Uterus (tissue), 2 donors: ENCODE results near the gene KCNIP3.
"Not testable (repeated sequence)": the region's sequence is repeated elsewhere in the genome, so short reads cannot be mapped to it uniquely, and the experiment has no call there.

Experiments
- CTCF ChIP-seq, 4 experiments: fragments of 200-600 bp in 2 of 4; fragments of 450-650 bp in 2 of 4; sonication (generic) in 2 of 4; IDR thresholded peaks; one replicate each; pipeline ENCODE4 v1.5.1; 2016 to 2019; ENCODE audit warnings: antibody characterized with exemption in 4 of 4, mild to moderate bottlenecking in 2 of 4, moderate library complexity in 1 of 4
- POLR2A ChIP-seq, 2 donors: fragments of 450-650 bp; IDR thresholded peaks; one replicate each; pipeline ENCODE4 v1.6.1; 2016; ENCODE audit warnings: antibody characterized with exemption in 2 of 2, mild to moderate bottlenecking in 1 of 2, moderate library complexity in 1 of 2

GRCh38 chr2:95404676-95405075, 107.5 kb downstream of the KCNIP3 start:
- not testable (repeated sequence) for TF ChIP-seq CTCF, POLR2A (IDR thresholded peaks at IDR 0.05)
